Natural killer cell (primary cell): ENCODE results near the gene RELN. TPM values are rescaled to one million over a fixed set of nuclear protein-coding genes. Genes with fewer than 3 reads are reported as not detected.

ENCODE experiments used
- ATAC-seq, 3 donors: fragments of 150-1000 bp in 2 of 3; fragments of 200-7000 bp in 1 of 3; cut with Tn5 transposase; 1 replicate in 1 of 3; 2 replicates in 2 of 3; pipeline ENCODE4 v1.10.0; 2021; ENCODE audit warnings: mild to moderate bottlenecking in 2 of 3, moderate library complexity in 2 of 3
- DNase-seq, 2 donors: peaks; one replicate each; pipeline versions ENCODE4 v3.0.0 to v3.0.0-alpha.2; 2013 to 2021; ENCODE audit warnings: mixed read lengths in 1 of 2
- H3K27ac ChIP-seq: one replicate; pipeline ENCODE4 v1.5.1; 2013; ENCODE audit warnings: mild to moderate bottlenecking, low read length
- H3K27me3 ChIP-seq: one replicate; pipeline ENCODE4 v1.6.1; 2013; ENCODE audit warnings: low read length; ENCODE audit not compliant: control insufficient read depth, insufficient read depth
- H3K36me3 ChIP-seq: one replicate; pipeline ENCODE4 v1.6.1; 2013; ENCODE audit warnings: low read length; ENCODE audit not compliant: control insufficient read depth, insufficient read depth
- H3K4me1 ChIP-seq: one replicate; pipeline ENCODE4 v1.6.1; 2013; ENCODE audit warnings: low read length; ENCODE audit not compliant: control insufficient read depth, insufficient read depth
- H3K4me3 ChIP-seq: one replicate; pipeline ENCODE4 v1.5.1; 2013; ENCODE audit warnings: low read length
- H3K9me3 ChIP-seq: one replicate; pipeline ENCODE4 v1.6.1; 2013; ENCODE audit warnings: low read length; ENCODE audit not compliant: control insufficient read depth, insufficient read depth
- H3K27ac Mint-ChIP-seq, 2 donors: one replicate each; pipeline ENCODE4 v1.8.0; 2022; ENCODE audit warnings: mild to moderate bottlenecking in 2 of 2, mixed read lengths in 2 of 2, moderate library complexity in 1 of 2
- H3K27me3 Mint-ChIP-seq, 2 donors: one replicate each; pipeline ENCODE4 v1.8.0; 2022; ENCODE audit warnings: low read depth in 2 of 2, mixed read lengths in 2 of 2
- H3K36me3 Mint-ChIP-seq: one replicate; pipeline ENCODE4 v1.8.0; 2022; ENCODE audit warnings: mixed read lengths
- H3K4me1 Mint-ChIP-seq, 2 donors: one replicate each; pipeline ENCODE4 v1.8.0; 2022; ENCODE audit warnings: mixed read lengths in 2 of 2
- H3K4me3 Mint-ChIP-seq: one replicate; pipeline ENCODE4 v1.8.0; 2022; ENCODE audit warnings: mild to moderate bottlenecking, moderate library complexity, mixed read lengths
- H3K9me3 Mint-ChIP-seq, 2 donors: one replicate each; pipeline ENCODE4 v1.8.0; 2022; ENCODE audit warnings: mixed read lengths in 2 of 2
- WGBS: methylation state at CpG from one replicate; pipeline ENCODE4 v1.1.7; 2013; ENCODE audit warnings: missing lambda C conversion rate; ENCODE audit not compliant: insufficient coverage; 5-methylcytosine and 5-hydroxymethylcytosine counted together
- intact Hi-C: fragments of 100-400 bp; cut with micrococcal nuclease; formaldehyde crosslinking; loops from one replicate; pipeline ENCODE4 v1.14.2; 2022
- total RNA-seq, 4 donors: library from RNA; stranded (reverse); fragments of 120-200 nt in 1 of 4; gene quantifications; one replicate each; pipeline versions ENCODE4 v1.2.3 to v1.2.4, GENCODE V29; 2013 to 2022
- TF ChIP-seq, protein P1 (sequence below): fragments of 200-600 bp; IDR thresholded peaks from one replicate; pipeline ENCODE4 v1.8.0; 2022; ENCODE audit warnings: antibody characterized with exemption

The RELN gene
- total RNA-seq, 3 donors from 2014 or later (not counting 1 experiment from before 2014, with no cell fraction given): not detected

DNA sequence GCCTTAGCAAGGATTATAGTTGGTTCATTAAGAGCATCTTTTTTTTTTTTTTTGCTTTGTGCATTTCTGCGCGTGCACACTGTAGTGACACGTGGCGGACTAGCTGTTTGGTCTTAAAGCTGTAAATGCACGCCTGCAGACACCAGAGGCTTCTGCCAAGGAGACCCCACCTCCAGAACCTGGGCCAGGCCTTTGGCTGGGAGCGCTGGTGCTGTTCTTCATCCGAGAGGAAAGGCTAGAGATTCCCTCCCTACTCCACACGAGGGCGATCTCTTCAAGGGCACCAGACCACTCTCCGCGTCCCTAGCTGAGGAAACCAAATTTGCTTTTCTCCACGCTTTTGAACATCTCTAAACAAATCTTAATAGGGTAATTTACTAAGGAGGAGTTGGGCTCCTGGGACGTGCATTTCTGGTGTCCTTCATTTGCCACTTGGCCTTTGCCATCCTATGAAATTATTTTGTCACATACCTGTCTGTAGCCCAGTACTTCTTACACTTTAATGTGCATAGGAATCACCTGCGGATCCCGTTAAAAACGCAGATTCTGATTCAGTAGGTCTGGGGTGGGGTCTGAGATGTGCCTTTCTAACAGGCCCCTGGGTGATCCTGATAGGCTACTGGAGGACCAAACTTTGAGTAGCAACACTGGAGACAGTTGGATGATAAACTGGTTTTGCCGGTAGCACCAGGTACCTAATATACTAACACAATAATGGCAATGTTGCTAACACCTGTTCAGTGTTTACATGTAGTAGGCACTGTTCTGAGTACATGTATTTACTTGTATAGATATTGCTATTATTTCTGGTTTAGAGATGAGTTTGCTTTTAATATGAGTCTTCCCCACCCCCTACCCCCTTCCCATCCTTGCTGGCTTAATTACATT, 542.1 kb downstream of the RELN start:
- DNase-seq (peak in 1 of 2 donors; percentile 43), ATAC-seq (peak in 1 of 3 donors; percentile 37)
- H3K9me3 ChIP-seq: no peaks in the 10 kb centered on the region
- no peak overlapping the region for H3K4me3 ChIP-seq
- peaks cover 3 to 4% of the 10 kb centered on the region in 2 donors for H3K9me3 Mint-ChIP-seq
- no peak overlapping the region for H3K27ac ChIP-seq
- 15% methylated on average over 13 of the region's 17 CpGs for WGBS
- no peaks in the 10 kb centered on the region for H3K36me3 ChIP-seq
- peaks cover 46 to 68% of the 10 kb centered on the region in 2 donors for H3K27me3 Mint-ChIP-seq
- H3K4me1 Mint-ChIP-seq: peaks cover 0 to 7% of the 10 kb centered on the region in 2 donors
- TF ChIP-seq, protein P1, sequence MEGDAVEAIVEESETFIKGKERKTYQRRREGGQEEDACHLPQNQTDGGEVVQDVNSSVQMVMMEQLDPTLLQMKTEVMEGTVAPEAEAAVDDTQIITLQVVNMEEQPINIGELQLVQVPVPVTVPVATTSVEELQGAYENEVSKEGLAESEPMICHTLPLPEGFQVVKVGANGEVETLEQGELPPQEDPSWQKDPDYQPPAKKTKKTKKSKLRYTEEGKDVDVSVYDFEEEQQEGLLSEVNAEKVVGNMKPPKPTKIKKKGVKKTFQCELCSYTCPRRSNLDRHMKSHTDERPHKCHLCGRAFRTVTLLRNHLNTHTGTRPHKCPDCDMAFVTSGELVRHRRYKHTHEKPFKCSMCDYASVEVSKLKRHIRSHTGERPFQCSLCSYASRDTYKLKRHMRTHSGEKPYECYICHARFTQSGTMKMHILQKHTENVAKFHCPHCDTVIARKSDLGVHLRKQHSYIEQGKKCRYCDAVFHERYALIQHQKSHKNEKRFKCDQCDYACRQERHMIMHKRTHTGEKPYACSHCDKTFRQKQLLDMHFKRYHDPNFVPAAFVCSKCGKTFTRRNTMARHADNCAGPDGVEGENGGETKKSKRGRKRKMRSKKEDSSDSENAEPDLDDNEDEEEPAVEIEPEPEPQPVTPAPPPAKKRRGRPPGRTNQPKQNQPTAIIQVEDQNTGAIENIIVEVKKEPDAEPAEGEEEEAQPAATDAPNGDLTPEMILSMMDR: no peak
- peaks cover 35% of the 10 kb centered on the region for H3K27me3 ChIP-seq
- peaks cover 10% of the 10 kb centered on the region for H3K4me1 ChIP-seq
- H3K4me3 Mint-ChIP-seq: no peak overlapping the region
- H3K27ac Mint-ChIP-seq: no peak overlapping the region
- intact Hi-C loops: no loop called here
- H3K36me3 Mint-ChIP-seq: no peaks in the 10 kb centered on the region

DNA sequence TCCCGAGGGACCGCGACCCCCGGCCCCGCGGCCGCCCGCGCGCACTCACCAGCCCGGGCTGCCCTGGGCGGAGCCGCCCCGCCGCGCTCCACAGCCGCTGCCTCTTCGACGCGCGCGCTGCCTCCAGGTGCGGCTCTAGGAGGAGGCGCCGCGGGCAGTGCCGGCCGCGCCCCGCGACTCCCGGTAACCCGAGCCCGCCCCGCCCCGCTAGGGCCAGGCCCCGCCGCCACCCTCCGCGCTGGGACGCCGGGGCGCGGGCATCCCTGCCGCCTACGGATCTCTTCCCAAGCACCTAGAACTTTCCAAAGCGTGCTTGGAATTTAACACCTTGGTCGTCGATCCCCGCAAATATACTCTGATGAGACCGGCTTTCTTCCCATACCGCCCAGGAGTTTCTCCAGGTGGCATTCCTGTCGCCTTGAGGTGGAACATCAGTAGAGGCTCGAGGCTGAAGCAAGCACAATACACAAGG, 543.4 kb downstream of the RELN start, which contains the start of gene SLC26A5:
Gene SLC26A5, minus strand, starts transcription at position 159 of the 472 bp plus-strand sequence. CDS start 24,693 bp downstream, outside the sequence.
- peak within 1 kb of the TSS; percentile 15 for H3K4me3 Mint-ChIP-seq
- H3K9me3 Mint-ChIP-seq: peaks cover 0 to 2% of the 10 kb centered on the region in 2 donors
- 2% methylated on average over 54 of the region's 54 CpGs for WGBS
- H3K27me3 Mint-ChIP-seq: peaks cover 42 to 74% of the 10 kb centered on the region in 2 donors
- H3K36me3 ChIP-seq: no peaks in the 10 kb centered on the region
- H3K27ac ChIP-seq: no peak within 1 kb of the TSS
- intact Hi-C loops: no loop called here
- H3K9me3 ChIP-seq: no peaks in the 10 kb centered on the region
- peak in 1 of 2 donors; percentile 9 for DNase-seq
- peaks cover 10% of the 10 kb centered on the region for H3K4me1 ChIP-seq
- H3K36me3 Mint-ChIP-seq: no peaks in the 10 kb centered on the region
- H3K27me3 ChIP-seq: peaks cover 35% of the 10 kb centered on the region
- no peak within 1 kb of the TSS for H3K4me3 ChIP-seq
- H3K27ac Mint-ChIP-seq: no peak within 1 kb of the TSS
- TF ChIP-seq, protein P1: no peak
- peak in 1 of 3 donors; percentile 30 for ATAC-seq
- peaks cover 0 to 7% of the 10 kb centered on the region in 2 donors for H3K4me1 Mint-ChIP-seq

DNA sequence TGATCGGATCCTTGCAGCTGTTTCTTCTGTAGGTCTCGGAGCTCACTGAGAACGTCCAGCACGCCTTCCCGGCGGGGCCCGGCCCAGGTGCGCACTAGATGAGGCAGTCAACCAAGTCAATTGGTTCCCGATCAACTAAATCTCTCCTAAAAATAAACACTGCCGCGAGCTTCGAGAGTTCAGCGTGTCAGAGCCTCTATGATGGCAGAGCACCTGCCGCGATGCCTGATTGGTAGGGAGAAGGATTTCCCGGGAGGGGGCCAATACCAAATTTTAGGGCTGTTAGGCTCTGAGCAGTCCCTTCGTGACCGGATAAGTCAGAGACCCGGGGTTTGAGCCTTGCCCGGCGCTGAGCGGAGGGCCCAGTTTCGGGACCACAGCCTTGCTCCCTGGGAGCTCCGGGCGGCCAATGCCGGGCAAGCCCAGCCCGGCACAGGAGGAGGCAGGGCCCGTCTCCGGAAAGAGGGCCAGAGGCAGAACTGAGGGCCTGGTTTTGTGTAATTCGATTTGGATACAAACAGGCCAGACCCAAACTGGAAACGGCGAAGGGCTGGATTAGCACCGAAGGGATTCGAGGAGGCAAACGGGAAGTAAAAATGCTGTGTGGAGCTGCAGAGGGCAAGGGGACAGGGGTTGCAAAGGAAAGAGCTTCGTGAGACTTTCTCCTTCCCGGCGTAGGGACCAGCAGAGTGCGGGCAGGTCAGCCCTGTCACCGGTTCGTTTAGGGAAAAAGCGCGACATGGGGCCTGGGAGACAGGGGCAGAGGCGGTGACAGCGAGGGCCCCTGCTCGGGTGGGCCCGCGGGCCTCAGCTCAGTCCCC, 544.0 kb downstream of the RELN start:
- TF ChIP-seq, protein P1: no peak
- H3K4me3 ChIP-seq: no peak overlapping the region
- ATAC-seq (no peak), DNase-seq (no peak)
- H3K27ac ChIP-seq: no peak overlapping the region
- H3K4me3 Mint-ChIP-seq: peak overlapping the region; percentile 15
- peaks cover 43 to 78% of the 10 kb centered on the region in 2 donors for H3K27me3 Mint-ChIP-seq
- WGBS: 8% methylated on average over 48 of the region's 48 CpGs
- H3K27me3 ChIP-seq: peaks cover 35% of the 10 kb centered on the region
- intact Hi-C loops: no loop called here
- peaks cover 0 to 2% of the 10 kb centered on the region in 2 donors for H3K9me3 Mint-ChIP-seq
- H3K36me3 Mint-ChIP-seq: no peaks in the 10 kb centered on the region
- peaks cover 0 to 7% of the 10 kb centered on the region in 2 donors for H3K4me1 Mint-ChIP-seq
- H3K9me3 ChIP-seq: no peaks in the 10 kb centered on the region
- peaks cover 10% of the 10 kb centered on the region for H3K4me1 ChIP-seq
- H3K27ac Mint-ChIP-seq: no peak overlapping the region
- H3K36me3 ChIP-seq: no peaks in the 10 kb centered on the region
